GM23248 (cell line): Measurements from ENCODE around the gene PPARGC1A. TPM values are rescaled to one million over a fixed set of nuclear protein-coding genes. Genes with fewer than 3 reads are reported as not detected.

ENCODE experiments used
- DNase-seq: peaks from one replicate; pipeline ENCODE4 v3.0.0-alpha.2; 2015
- H2AFZ ChIP-seq: fragments of 200-600 bp; sonication (generic); 2 replicates; pipeline ENCODE4 v1.6.1; 2016; ENCODE audit warnings: antibody characterized with exemption
- H3F3A ChIP-seq: fragments of 200-600 bp; sonication (generic); 2 replicates; pipeline ENCODE4 v1.6.1; 2016; ENCODE audit warnings: mild to moderate bottlenecking, antibody characterized with exemption, mixed run types; ENCODE audit not compliant: insufficient read depth
- H3K27ac ChIP-seq: fragments of 200-600 bp; sonication (generic); 2 replicates; pipeline ENCODE4 v1.5.1; 2016; ENCODE audit warnings: mild to moderate bottlenecking
- H3K27me3 ChIP-seq: fragments of 200-600 bp; sonication (generic); replicated peaks from 2 replicates; pipeline ENCODE4 v1.6.1; 2016; ENCODE audit warnings: mild to moderate bottlenecking; ENCODE audit not compliant: insufficient read depth
- H3K36me3 ChIP-seq: fragments of 200-600 bp; sonication (generic); 2 replicates; pipeline ENCODE4 v1.6.1; 2016; ENCODE audit warnings: low read depth, mild to moderate bottlenecking
- H3K4me1 ChIP-seq: fragments of 200-600 bp; sonication (generic); 2 replicates; pipeline ENCODE4 v1.6.1; 2016; ENCODE audit warnings: mild to moderate bottlenecking; ENCODE audit not compliant: insufficient read depth
- H3K4me2 ChIP-seq: fragments of 200-600 bp; sonication (generic); one replicate; pipeline ENCODE4 v1.6.1; 2016; ENCODE audit warnings: mild to moderate bottlenecking; ENCODE audit not compliant: unreplicated experiment
- H3K4me3 ChIP-seq: fragments of 200-600 bp; sonication (generic); 2 replicates; pipeline ENCODE4 v1.5.1; 2016; ENCODE audit warnings: mild to moderate bottlenecking
- H3K79me2 ChIP-seq: fragments of 200-600 bp; sonication (generic); 2 replicates; pipeline ENCODE4 v1.6.1; 2016; ENCODE audit warnings: mild to moderate bottlenecking; ENCODE audit not compliant: insufficient read depth
- H3K9ac ChIP-seq: fragments of 200-600 bp; sonication (generic); 2 replicates; pipeline ENCODE4 v1.6.1; 2016; ENCODE audit warnings: mild to moderate bottlenecking
- H3K9me2 ChIP-seq: fragments of 200-600 bp; sonication (generic); 2 replicates; pipeline ENCODE4 v1.6.1; 2016; ENCODE audit warnings: mixed run types, mild to moderate bottlenecking, moderate library complexity; ENCODE audit not compliant: insufficient read depth
- H3K9me3 ChIP-seq: fragments of 200-600 bp; sonication (generic); one replicate; pipeline ENCODE4 v1.6.1; 2017; ENCODE audit warnings: low read depth
- H4K20me1 ChIP-seq: fragments of 200-600 bp; sonication (generic); 2 replicates; pipeline ENCODE4 v1.6.0; 2016; ENCODE audit not compliant: insufficient read depth
- EZH2 ChIP-seq: fragments of 200-600 bp; sonication (generic); IDR thresholded peaks from 2 replicates; pipeline ENCODE4 v1.6.1; 2018; ENCODE audit warnings: antibody characterized with exemption, mild to moderate bottlenecking; ENCODE audit not compliant: insufficient read depth, poor library complexity, severe bottlenecking
- EZH2phosphoT487 ChIP-seq: fragments of 200-600 bp; sonication (generic); IDR thresholded peaks from 2 replicates; pipeline ENCODE4 v1.6.1; 2018; ENCODE audit warnings: antibody characterized with exemption, moderate library complexity, mild to moderate bottlenecking, low read depth; ENCODE audit not compliant: insufficient read depth
- WGBS, 2 experiments: methylation state at CpG; one replicate each; pipeline ENCODE4 v1.1.6; 2015 to 2017; ENCODE audit warnings: low lambda C conversion rate in 2 of 2, low coverage in 1 of 2; ENCODE audit errors: missing lambda C conversion rate in 2 of 2; 5-methylcytosine and 5-hydroxymethylcytosine counted together
- in situ Hi-C: fragments of 300-500 bp; cut with MboI; formaldehyde crosslinking; loops from 2 replicates; pipeline ENCODE4 v1.15.0; 2020
- polyA plus RNA-seq: library from polyadenylated mRNA; unstranded; fragments of >200 nt; fragmentation: Nextera tagmentation; extraction: Ambion mirVana; gene quantifications from 2 replicates; pipeline ENCODE4 v1.2.1, GENCODE V29; 2016
- total RNA-seq: library from RNA; depleted of rRNA; stranded (reverse); fragments of >200 nt; shearing (Covaris generic); gene quantifications from 2 replicates; pipeline ENCODE4 v1.2.3, GENCODE V29; 2014

Gene PPARGC1A
- total and polyA plus RNA-seq, 2 experiments from 2014 or later: not detected

- DNase-seq: no peak
- Histone ChIP-seq H3K36me3 (no peaks in the 10 kb centered on the region), H3K27me3 (no peaks in the 10 kb centered on the region), H3K79me2 (no peaks in the 10 kb centered on the region), H3K9ac (no peak overlapping the region), H3F3A (no peaks in the 10 kb centered on the region), H3K4me2 (no peak overlapping the region), H3K27ac (no peak overlapping the region), H3K4me3 (no peak overlapping the region), H3K9me3 (no peaks in the 10 kb centered on the region), H3K4me1 (no peaks in the 10 kb centered on the region), H4K20me1 (no peaks in the 10 kb centered on the region), H3K9me2 (no peaks in the 10 kb centered on the region), H2AFZ (no peak overlapping the region)
- in situ Hi-C loops: no loop called here
- TF ChIP-seq EZH2 (no peak), EZH2phosphoT487 (no peak)
- WGBS, 2 experiments: 45 to 51% methylated on average over 4 of the region's 4 CpGs
Measured at GRCh38 chr4:23828779-23829178, 61.1 kb downstream of the PPARGC1A start.

- no peak for DNase-seq
- Histone ChIP-seq H3K79me2 (no peaks in the 10 kb centered on the region), H3K27ac (no peak overlapping the region), H3F3A (no peaks in the 10 kb centered on the region), H4K20me1 (no peaks in the 10 kb centered on the region), H3K9me2 (no peaks in the 10 kb centered on the region), H3K4me2 (no peak overlapping the region), H3K27me3 (no peaks in the 10 kb centered on the region), H2AFZ (no peak overlapping the region), H3K4me1 (no peaks in the 10 kb centered on the region), H3K9me3 (no peaks in the 10 kb centered on the region), H3K4me3 (no peak overlapping the region), H3K36me3 (no peaks in the 10 kb centered on the region), H3K9ac (no peak overlapping the region)
- in situ Hi-C loops: no loop called here
- WGBS, 2 experiments: 61% methylated on average over 9 of the region's 9 CpGs
- TF ChIP-seq EZH2phosphoT487 (no peak), EZH2 (no peak)
Measured at GRCh38 chr4:23828020-23828715, 61.7 kb downstream of the PPARGC1A start.

- no peak for TF ChIP-seq EZH2phosphoT487
- TF ChIP-seq EZH2: no peak
Measured at GRCh38 chr4:23822181-23822580, 67.7 kb downstream of the PPARGC1A start.

GRCh38 chr4:23819041-23819511 is 70.8 kb downstream of the PPARGC1A start:
- Histone ChIP-seq H2AFZ (no peak overlapping the region), H3K4me2 (no peak overlapping the region), H4K20me1 (no peaks in the 10 kb centered on the region), H3K36me3 (no peaks in the 10 kb centered on the region), H3K4me1 (no peaks in the 10 kb centered on the region), H3K27ac (no peak overlapping the region), H3K79me2 (no peaks in the 10 kb centered on the region), H3F3A (no peaks in the 10 kb centered on the region), H3K27me3 (no peaks in the 10 kb centered on the region), H3K9ac (no peak overlapping the region), H3K4me3 (no peak overlapping the region), H3K9me2 (no peaks in the 10 kb centered on the region), H3K9me3 (no peaks in the 10 kb centered on the region)
- DNase-seq: no peak
- 25 to 60% methylated on average over 1 of the region's 1 CpG for WGBS, 2 experiments
- in situ Hi-C loops: no loop called here
- no peak for TF ChIP-seq EZH2
- no peak for TF ChIP-seq EZH2phosphoT487

More at GRCh38 chr4:23822181-23822580, 67.7 kb downstream of the PPARGC1A start:
- Histone ChIP-seq H3K9me3 (no peaks in the 10 kb centered on the region), H3K27ac (no peak overlapping the region), H3K36me3 (no peaks in the 10 kb centered on the region), H2AFZ (no peak overlapping the region), H3K4me3 (no peak overlapping the region), H3K4me2 (no peak overlapping the region), H4K20me1 (no peaks in the 10 kb centered on the region), H3K27me3 (no peaks in the 10 kb centered on the region), H3F3A (no peaks in the 10 kb centered on the region), H3K9me2 (no peaks in the 10 kb centered on the region), H3K4me1 (no peaks in the 10 kb centered on the region), H3K79me2 (no peaks in the 10 kb centered on the region), H3K9ac (no peak overlapping the region)
- DNase-seq: no peak
- in situ Hi-C loops: no loop called here
- 73 to 87% methylated on average over 1 of the region's 1 CpG for WGBS, 2 experiments
